ENCODE results near the gene THOP1. TPM values are rescaled to one million over a fixed set of nuclear protein-coding genes. Genes with fewer than 3 reads are reported as not detected.

Gene THOP1
- total RNA-seq, 1 experiment from 2014 or later, result 85.9 TPM

GRCh38 chr19:2800506-2800905 is 15.2 kb downstream of the THOP1 start:
- intact Hi-C loops (cut with micrococcal nuclease; ENCODE audit: unreplicated experiment), result no loop called here
- no peak for TF ChIP-seq CTCF (IDR thresholded peaks at IDR 0.05; ENCODE audit: unreplicated experiment)
- no peak for DNase-seq
- Mint-ChIP-seq H3K4me1 (ENCODE audit: low read depth, unreplicated experiment) (no peaks in the 10 kb centered on the region), H3K4me3 (ENCODE audit: low read depth, unreplicated experiment) (no peak overlapping the region), H3K27me3 (ENCODE audit: unreplicated experiment) (no peaks in the 10 kb centered on the region), H3K36me3 (ENCODE audit: insufficient read depth, unreplicated experiment) (peaks cover 23% of the 10 kb centered on the region), H3K9me3 (ENCODE audit: low read depth, unreplicated experiment) (no peaks in the 10 kb centered on the region), H3K27ac (ENCODE audit: unreplicated experiment) (no peak overlapping the region)
- no TSS peak for BruUV-seq (replicated peaks)
- CTCF ChIA-PET, result interaction anchor here (0.6 kb wide), 1 partner anchor 114 kb away, joined by 5 read pairs; no protein-coding TSS in a partner anchor

- BruUV-seq (replicated peaks), result no TSS peak
- intact Hi-C loops (cut with micrococcal nuclease; ENCODE audit: unreplicated experiment), result no loop called here
- Mint-ChIP-seq H3K36me3 (ENCODE audit: insufficient read depth, unreplicated experiment) (peaks cover 22% of the 10 kb centered on the region), H3K9me3 (ENCODE audit: low read depth, unreplicated experiment) (no peaks in the 10 kb centered on the region), H3K4me1 (ENCODE audit: low read depth, unreplicated experiment) (no peaks in the 10 kb centered on the region), H3K4me3 (ENCODE audit: low read depth, unreplicated experiment) (no peak overlapping the region), H3K27me3 (ENCODE audit: unreplicated experiment) (no peaks in the 10 kb centered on the region), H3K27ac (ENCODE audit: unreplicated experiment) (no peak overlapping the region)
- no peak for TF ChIP-seq CTCF (IDR thresholded peaks at IDR 0.05; ENCODE audit: unreplicated experiment)
- DNase-seq, result no peak
- CTCF ChIA-PET, result no interaction called here
Observed at GRCh38 chr19:2802826-2803225, 17.5 kb downstream of the THOP1 start.

GRCh38 chr19:2803486-2804155 is 18.3 kb downstream of the THOP1 start:
- no TSS peak for BruUV-seq (replicated peaks)
- no peak for TF ChIP-seq CTCF (IDR thresholded peaks at IDR 0.05; ENCODE audit: unreplicated experiment)
- H3K4me1 Mint-ChIP-seq (ENCODE audit: low read depth, unreplicated experiment), result no peaks in the 10 kb centered on the region
- intact Hi-C loops (cut with micrococcal nuclease; ENCODE audit: unreplicated experiment), result no loop called here
- H3K36me3 Mint-ChIP-seq (ENCODE audit: insufficient read depth, unreplicated experiment), result peaks cover 17% of the 10 kb centered on the region
- no peak overlapping the region for H3K27ac Mint-ChIP-seq (ENCODE audit: unreplicated experiment)
- CTCF ChIA-PET, result no interaction called here
- no peaks in the 10 kb centered on the region for H3K9me3 Mint-ChIP-seq (ENCODE audit: low read depth, unreplicated experiment)
- no peak for DNase-seq
- no peaks in the 10 kb centered on the region for H3K27me3 Mint-ChIP-seq (ENCODE audit: unreplicated experiment)
- H3K4me3 Mint-ChIP-seq (ENCODE audit: low read depth, unreplicated experiment), result no peak overlapping the region

- CTCF ChIA-PET, result no interaction called here
- H3K4me3 Mint-ChIP-seq (ENCODE audit: low read depth, unreplicated experiment), result no peak overlapping the region
- no peaks in the 10 kb centered on the region for H3K4me1 Mint-ChIP-seq (ENCODE audit: low read depth, unreplicated experiment)
- TF ChIP-seq CTCF (IDR thresholded peaks at IDR 0.05; ENCODE audit: unreplicated experiment), result no peak
- no peaks in the 10 kb centered on the region for H3K27me3 Mint-ChIP-seq (ENCODE audit: unreplicated experiment)
- BruUV-seq (replicated peaks), result no TSS peak
- peaks cover 16% of the 10 kb centered on the region for H3K36me3 Mint-ChIP-seq (ENCODE audit: insufficient read depth, unreplicated experiment)
- H3K9me3 Mint-ChIP-seq (ENCODE audit: low read depth, unreplicated experiment), result no peaks in the 10 kb centered on the region
- H3K27ac Mint-ChIP-seq (ENCODE audit: unreplicated experiment), result no peak overlapping the region
- no peak for DNase-seq
- intact Hi-C loops (cut with micrococcal nuclease; ENCODE audit: unreplicated experiment), result no loop called here
Observed at GRCh38 chr19:2804156-2805004, 19.1 kb downstream of the THOP1 start.
